Measurements from ENCODE around the gene MYH15. TPM values are rescaled to one million over a fixed set of nuclear protein-coding genes. Genes with fewer than 3 reads are reported as not detected.

MYH15 gene
- total RNA-seq, 3 donors from 2014 or later = 0.28 to 0.46 (median 0.46) TPM

GRCh38 chr3:108524537-108524936 lies 14.1 kb upstream of the MYH15 start:
- no peaks in the 10 kb centered on the region for H3K36me3 ChIP-seq (ENCODE audit: low read depth)
- H3K4me3 ChIP-seq = no peak overlapping the region
- H3K9me3 ChIP-seq = no peaks in the 10 kb centered on the region
- DNase-seq = no peak
- ATAC-seq = no peak
- TF ChIP-seq, protein P1, sequence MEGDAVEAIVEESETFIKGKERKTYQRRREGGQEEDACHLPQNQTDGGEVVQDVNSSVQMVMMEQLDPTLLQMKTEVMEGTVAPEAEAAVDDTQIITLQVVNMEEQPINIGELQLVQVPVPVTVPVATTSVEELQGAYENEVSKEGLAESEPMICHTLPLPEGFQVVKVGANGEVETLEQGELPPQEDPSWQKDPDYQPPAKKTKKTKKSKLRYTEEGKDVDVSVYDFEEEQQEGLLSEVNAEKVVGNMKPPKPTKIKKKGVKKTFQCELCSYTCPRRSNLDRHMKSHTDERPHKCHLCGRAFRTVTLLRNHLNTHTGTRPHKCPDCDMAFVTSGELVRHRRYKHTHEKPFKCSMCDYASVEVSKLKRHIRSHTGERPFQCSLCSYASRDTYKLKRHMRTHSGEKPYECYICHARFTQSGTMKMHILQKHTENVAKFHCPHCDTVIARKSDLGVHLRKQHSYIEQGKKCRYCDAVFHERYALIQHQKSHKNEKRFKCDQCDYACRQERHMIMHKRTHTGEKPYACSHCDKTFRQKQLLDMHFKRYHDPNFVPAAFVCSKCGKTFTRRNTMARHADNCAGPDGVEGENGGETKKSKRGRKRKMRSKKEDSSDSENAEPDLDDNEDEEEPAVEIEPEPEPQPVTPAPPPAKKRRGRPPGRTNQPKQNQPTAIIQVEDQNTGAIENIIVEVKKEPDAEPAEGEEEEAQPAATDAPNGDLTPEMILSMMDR (IDR thresholded peaks at IDR 0.05) = no peak
- no peaks in the 10 kb centered on the region for H3K4me1 ChIP-seq (ENCODE audit: low read depth)
- intact Hi-C loops (cut with DNase I, micrococcal nuclease) = no loop called here

GRCh38 chr3:108518895-108519294 lies 8.5 kb upstream of the MYH15 start:
- Histone ChIP-seq H3K4me1 (ENCODE audit: low read depth) (no peaks in the 10 kb centered on the region), H3K9me3 (no peaks in the 10 kb centered on the region), H3K4me3 (no peak overlapping the region), H3K36me3 (ENCODE audit: low read depth) (no peaks in the 10 kb centered on the region)
- DNase-seq = peak in 1 of 3 donors; percentile 15
- TF ChIP-seq, protein P1 (IDR thresholded peaks at IDR 0.05) = no peak
- intact Hi-C loops (cut with DNase I, micrococcal nuclease) = no loop called here
- no peak for ATAC-seq

DNA sequence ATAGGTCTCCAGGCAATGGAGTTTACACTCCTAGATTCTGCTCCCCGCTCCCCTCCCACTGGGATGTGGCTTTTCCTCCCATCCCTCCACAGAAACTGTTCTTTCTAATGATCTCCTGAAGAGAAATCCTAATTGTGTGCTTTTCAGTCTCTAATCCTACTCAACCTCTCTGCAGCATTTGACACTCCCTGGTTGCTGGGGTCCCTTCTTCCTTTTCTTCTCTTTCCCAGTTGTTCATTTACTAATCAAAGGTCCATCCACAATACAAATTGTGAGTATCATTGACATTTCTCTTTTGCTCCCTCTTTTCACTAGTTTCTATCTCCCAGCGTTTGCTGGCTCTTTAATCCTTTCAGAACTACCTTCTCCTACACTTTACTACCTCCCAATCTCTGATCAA lies 6.5 kb upstream of the MYH15 start:
- TF ChIP-seq, protein P1 (IDR thresholded peaks at IDR 0.05) = no peak
- no peak overlapping the region for H3K4me3 ChIP-seq
- DNase-seq (no peak), ATAC-seq (no peak)
- no peaks in the 10 kb centered on the region for H3K36me3 ChIP-seq (ENCODE audit: low read depth)
- no peaks in the 10 kb centered on the region for H3K9me3 ChIP-seq
- no peaks in the 10 kb centered on the region for H3K4me1 ChIP-seq (ENCODE audit: low read depth)
- intact Hi-C loops (cut with DNase I, micrococcal nuclease) = no loop called here

- ATAC-seq (no peak), DNase-seq (no peak)
- H3K9me3 ChIP-seq = no peaks in the 10 kb centered on the region
- no peaks in the 10 kb centered on the region for H3K4me1 ChIP-seq (ENCODE audit: low read depth)
- no peaks in the 10 kb centered on the region for H3K36me3 ChIP-seq (ENCODE audit: low read depth)
- TF ChIP-seq, protein P1 (IDR thresholded peaks at IDR 0.05) = no peak
- H3K4me3 ChIP-seq = no peak overlapping the region
- intact Hi-C loops (cut with DNase I, micrococcal nuclease) = no loop called here
Observed at GRCh38 chr3:108513961-108514360, 3.6 kb upstream of the MYH15 start.

GRCh38 chr3:108512671-108513070 lies 2.3 kb upstream of the MYH15 start:
- TF ChIP-seq, protein P1 (IDR thresholded peaks at IDR 0.05) = no peak
- H3K4me1 ChIP-seq (ENCODE audit: low read depth) = no peaks in the 10 kb centered on the region
- H3K4me3 ChIP-seq = no peak overlapping the region
- intact Hi-C loops (cut with DNase I, micrococcal nuclease) = no loop called here
- DNase-seq (no peak), ATAC-seq (no peak)
- H3K9me3 ChIP-seq = no peaks in the 10 kb centered on the region
- H3K36me3 ChIP-seq (ENCODE audit: low read depth) = no peaks in the 10 kb centered on the region

- DNase-seq (no peak), ATAC-seq (no peak)
- H3K4me3 ChIP-seq = no peak overlapping the region
- H3K4me1 ChIP-seq (ENCODE audit: low read depth) = no peaks in the 10 kb centered on the region
- TF ChIP-seq, protein P1 (IDR thresholded peaks at IDR 0.05) = no peak
- H3K36me3 ChIP-seq (ENCODE audit: low read depth) = no peaks in the 10 kb centered on the region
- no peaks in the 10 kb centered on the region for H3K9me3 ChIP-seq
- intact Hi-C loops (cut with DNase I, micrococcal nuclease) = no loop called here
Observed at GRCh38 chr3:108511490-108511889, 1.1 kb upstream of the MYH15 start.
